Measurements from ENCODE around the gene ARHGAP40. TPM values are rescaled to one million over a fixed set of nuclear protein-coding genes. Genes with fewer than 3 reads are reported as not detected.

ARHGAP40 gene
- total RNA-seq, 4 donors from 2014 or later, result not detected

GRCh38 chr20:38673725-38674091 lies 72.1 kb downstream of the ARHGAP40 start:
- no peak for TF ChIP-seq CTCF (IDR thresholded peaks at IDR 0.05; ENCODE audit: low read depth)

- no peak for TF ChIP-seq CTCF (IDR thresholded peaks at IDR 0.05; ENCODE audit: low read depth)
Measured at GRCh38 chr20:38674092-38674764, 72.6 kb downstream of the ARHGAP40 start.

- no peak for TF ChIP-seq CTCF (IDR thresholded peaks at IDR 0.05; ENCODE audit: low read depth)
Measured at GRCh38 chr20:38674765-38675133, 73.1 kb downstream of the ARHGAP40 start.

GRCh38 chr20:38676576-38676975 lies 75.0 kb downstream of the ARHGAP40 start:
- no peak for TF ChIP-seq CTCF (IDR thresholded peaks at IDR 0.05; ENCODE audit: low read depth)

GRCh38 chr20:38680500-38681306 lies 79.1 kb downstream of the ARHGAP40 start:
- no peak for TF ChIP-seq CTCF (IDR thresholded peaks at IDR 0.05; ENCODE audit: low read depth)

- TF ChIP-seq CTCF (IDR thresholded peaks at IDR 0.05; ENCODE audit: low read depth), result no peak
Measured at GRCh38 chr20:38685271-38685670, 83.7 kb downstream of the ARHGAP40 start.

GRCh38 chr20:38685853-38686473 lies 84.4 kb downstream of the ARHGAP40 start:
- no peak for TF ChIP-seq CTCF (IDR thresholded peaks at IDR 0.05; ENCODE audit: low read depth)

Measured in subcutaneous adipose tissue (tissue), 4 donors.